ENCODE measurements around the gene GPR139. TPM values are rescaled to one million over a fixed set of nuclear protein-coding genes. Genes with fewer than 3 reads are reported as not detected.

Gene GPR139
- total RNA-seq: not detected

GRCh38 chr16:20073203-20074098 is at the start of gene GPR139:
GPR139 (minus strand) TSS chr16:20073890; CDS start chr16:20073616, 274 bp downstream.
- no peak for DNase-seq

- DNase-seq: no peak
Observed at GRCh38 chr16:20122011-20122410, 48.3 kb upstream of the GPR139 start.

- no peak for DNase-seq
Observed at GRCh38 chr16:20114356-20114755, 40.7 kb upstream of the GPR139 start.

GRCh38 chr16:20111143-20111542 is 37.5 kb upstream of the GPR139 start:
- no peak for DNase-seq

- no peak for DNase-seq
Observed at GRCh38 chr16:20107083-20107482, 33.4 kb upstream of the GPR139 start.

GRCh38 chr16:20104563-20105183 is 31.0 kb upstream of the GPR139 start:
- no peak for DNase-seq

GRCh38 chr16:20102521-20102920 is 28.8 kb upstream of the GPR139 start:
- no peak for DNase-seq

GRCh38 chr16:20102021-20102420 is 28.3 kb upstream of the GPR139 start:
- DNase-seq: no peak

GRCh38 chr16:20099375-20099774 is 25.7 kb upstream of the GPR139 start:
- DNase-seq: no peak

GRCh38 chr16:20094157-20094556 is 20.5 kb upstream of the GPR139 start:
- DNase-seq: no peak

- no peak for DNase-seq
Observed at GRCh38 chr16:20089246-20089965, 15.7 kb upstream of the GPR139 start.

- no peak for DNase-seq
Observed at GRCh38 chr16:20084624-20085226, 11.0 kb upstream of the GPR139 start.

GRCh38 chr16:20079106-20079505 is 5.4 kb upstream of the GPR139 start:
- DNase-seq: no peak

GRCh38 chr16:20075243-20075642 is 1.6 kb upstream of the GPR139 start:
- no peak for DNase-seq

GRCh38 chr16:20074099-20074991 is 655 bp upstream of the GPR139 start:
- DNase-seq: no peak

- no peak for DNase-seq
Observed at GRCh38 chr16:20072874-20073202, 852 bp downstream of the GPR139 start.

- no peak for DNase-seq
Observed at GRCh38 chr16:20072146-20072873, 1.4 kb downstream of the GPR139 start.

- no peak for DNase-seq
Observed at GRCh38 chr16:20064931-20065330, 8.8 kb downstream of the GPR139 start.

GRCh38 chr16:20064520-20064919 is 9.2 kb downstream of the GPR139 start:
- no peak for DNase-seq

GRCh38 chr16:20061132-20061531 is 12.6 kb downstream of the GPR139 start:
- no peak for DNase-seq

GRCh38 chr16:20056436-20056835 is 17.3 kb downstream of the GPR139 start:
- no peak for DNase-seq
